Left kidney (tissue), 8 donors: ENCODE data around the gene ZER1. TPM values are rescaled to one million over a fixed set of nuclear protein-coding genes. Genes with fewer than 3 reads are reported as not detected.
"Not testable (repeated sequence)": the region's sequence is repeated elsewhere in the genome, so short reads cannot be mapped to it uniquely, and the experiment has no call there.

Experiments
- DNase-seq: peaks from one replicate; pipeline ENCODE4 v3.0.0-alpha.2; 2013
- long read RNA-seq, 8 donors: transcript quantifications; one replicate each; lab custom pipeline, GENCODE V29; 2026
- polyA plus RNA-seq: library from polyadenylated mRNA; unstranded; fragments of 120-200 nt; gene quantifications from one replicate; pipeline ENCODE4 v1.2.1, GENCODE V29; 2013; ENCODE audit not compliant: insufficient read length

Gene ZER1
- 31.3 TPM for polyA plus RNA-seq
- long read RNA-seq, donor 1, full-length matches to known transcripts = 5 of 35 reads
- long read RNA-seq, donor 1, partial matches to known transcripts = 30 of 35 reads
- long read RNA-seq, donor 1, other reads (novel, unspliced or antisense) = 0 of 35 reads
- long read RNA-seq, donor 2, full-length matches to known transcripts = 2 of 2 reads
- long read RNA-seq, donor 2, partial matches to known transcripts = 0 of 2 reads
- long read RNA-seq, donor 2, other reads (novel, unspliced or antisense) = 0 of 2 reads
- long read RNA-seq, donor 3, full-length matches to known transcripts = 1 of 17 reads
- long read RNA-seq, donor 3, partial matches to known transcripts = 16 of 17 reads
- long read RNA-seq, donor 3, other reads (novel, unspliced or antisense) = 0 of 17 reads
- long read RNA-seq, donor 4 = 0 reads
- long read RNA-seq, donor 5, full-length matches to known transcripts = 8 of 18 reads
- long read RNA-seq, donor 5, partial matches to known transcripts = 0 of 18 reads
- long read RNA-seq, donor 5, other reads (novel, unspliced or antisense) = 10 of 18 reads
- long read RNA-seq, donor 6, full-length matches to known transcripts = 5 of 5 reads
- long read RNA-seq, donor 6, partial matches to known transcripts = 0 of 5 reads
- long read RNA-seq, donor 6, other reads (novel, unspliced or antisense) = 0 of 5 reads
- long read RNA-seq, donor 7, partial matches to known transcripts = 0 of 5 reads
- long read RNA-seq, donor 7, other reads (novel, unspliced or antisense) = 5 of 5 reads
- long read RNA-seq, donor 8 = 0 reads

DNA sequence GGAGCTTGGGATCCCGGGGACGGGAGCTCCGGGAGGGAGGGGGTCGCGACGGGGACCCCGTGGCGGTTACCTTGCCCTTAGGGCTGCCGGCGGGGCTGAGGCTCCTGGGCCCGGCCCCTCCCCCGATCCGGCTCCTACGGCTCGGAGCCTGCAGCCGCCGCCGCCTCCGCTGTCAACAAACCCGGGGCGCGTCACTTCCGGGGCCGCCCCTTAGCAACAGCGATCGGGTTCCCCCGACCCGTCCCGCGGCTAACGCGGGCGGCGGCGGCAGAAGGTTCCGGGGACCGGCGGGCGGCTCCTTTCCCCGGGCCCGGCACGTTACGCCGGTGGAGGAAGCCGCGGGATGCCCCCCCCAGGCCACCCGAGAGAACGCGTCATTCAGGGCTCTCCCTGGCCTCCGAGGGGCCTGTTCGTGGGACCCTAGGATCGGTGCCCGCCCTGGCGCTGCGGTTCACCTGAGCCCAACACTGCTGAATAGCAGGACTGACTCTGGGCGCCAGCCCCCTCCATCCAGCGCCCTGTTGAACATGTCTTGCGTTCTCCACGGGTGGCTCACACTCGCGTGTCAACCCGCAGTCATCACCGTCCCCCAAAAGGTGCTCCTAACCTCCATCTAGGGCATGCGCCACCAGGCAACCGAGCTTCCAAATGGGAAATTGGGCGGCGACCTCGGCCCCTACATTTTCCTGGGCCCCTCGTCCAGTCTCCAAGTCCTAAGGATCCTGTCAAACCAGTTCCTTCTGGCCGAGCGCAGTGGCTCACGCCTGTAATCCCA, at the start of gene ZER1:
TSS of gene ZER1 (minus strand) at position 183 of the 775 bp plus-strand sequence. CDS start 16,362 bp downstream, outside the sequence.
- peak; percentile 90 for DNase-seq

DNA sequence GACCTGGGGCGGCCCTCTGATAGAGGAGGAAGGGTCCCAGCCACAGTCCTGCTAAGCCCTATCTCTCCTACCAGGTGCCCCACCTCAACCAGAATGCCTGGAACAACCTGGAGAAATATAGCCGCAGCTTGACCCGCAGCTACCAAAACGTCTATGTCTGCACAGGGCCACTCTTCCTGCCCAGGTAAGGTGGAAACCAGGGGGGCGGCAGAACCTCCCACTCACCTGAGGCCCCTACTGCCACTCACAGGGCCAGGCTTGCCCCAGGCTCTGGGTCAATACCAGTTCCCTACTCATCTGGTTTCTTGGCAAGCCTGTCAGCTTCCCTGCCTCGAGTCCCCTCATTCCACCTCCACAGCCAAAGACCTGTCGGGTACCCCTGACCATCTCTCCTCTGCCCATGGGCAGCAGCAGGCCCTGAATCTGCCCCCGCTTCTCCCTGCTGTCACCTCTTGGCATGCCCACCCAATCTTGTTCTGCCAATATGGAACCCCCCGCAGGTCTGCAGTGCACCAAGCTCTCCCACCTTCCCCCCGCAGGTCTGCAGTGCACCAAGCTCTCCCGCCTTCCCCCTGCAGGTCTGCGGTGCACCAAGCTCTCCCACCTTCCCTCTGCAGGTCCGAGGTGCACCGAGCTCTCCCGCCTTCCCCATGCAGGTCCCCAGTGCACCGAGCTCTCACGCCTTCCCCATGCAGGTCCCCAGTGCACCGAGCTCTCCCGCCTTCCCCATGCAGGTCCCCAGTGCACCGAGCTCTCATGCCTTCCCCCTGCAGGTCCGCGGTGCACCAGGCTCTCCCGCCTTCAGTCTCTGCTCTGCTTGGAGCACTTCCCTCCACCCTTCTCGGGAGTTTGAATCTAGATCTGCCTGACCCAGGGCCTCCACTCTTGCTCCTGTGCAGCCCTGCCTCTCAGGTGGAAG, 49.2 kb upstream of the ZER1 start:
- DNase-seq = no peak

DNA sequence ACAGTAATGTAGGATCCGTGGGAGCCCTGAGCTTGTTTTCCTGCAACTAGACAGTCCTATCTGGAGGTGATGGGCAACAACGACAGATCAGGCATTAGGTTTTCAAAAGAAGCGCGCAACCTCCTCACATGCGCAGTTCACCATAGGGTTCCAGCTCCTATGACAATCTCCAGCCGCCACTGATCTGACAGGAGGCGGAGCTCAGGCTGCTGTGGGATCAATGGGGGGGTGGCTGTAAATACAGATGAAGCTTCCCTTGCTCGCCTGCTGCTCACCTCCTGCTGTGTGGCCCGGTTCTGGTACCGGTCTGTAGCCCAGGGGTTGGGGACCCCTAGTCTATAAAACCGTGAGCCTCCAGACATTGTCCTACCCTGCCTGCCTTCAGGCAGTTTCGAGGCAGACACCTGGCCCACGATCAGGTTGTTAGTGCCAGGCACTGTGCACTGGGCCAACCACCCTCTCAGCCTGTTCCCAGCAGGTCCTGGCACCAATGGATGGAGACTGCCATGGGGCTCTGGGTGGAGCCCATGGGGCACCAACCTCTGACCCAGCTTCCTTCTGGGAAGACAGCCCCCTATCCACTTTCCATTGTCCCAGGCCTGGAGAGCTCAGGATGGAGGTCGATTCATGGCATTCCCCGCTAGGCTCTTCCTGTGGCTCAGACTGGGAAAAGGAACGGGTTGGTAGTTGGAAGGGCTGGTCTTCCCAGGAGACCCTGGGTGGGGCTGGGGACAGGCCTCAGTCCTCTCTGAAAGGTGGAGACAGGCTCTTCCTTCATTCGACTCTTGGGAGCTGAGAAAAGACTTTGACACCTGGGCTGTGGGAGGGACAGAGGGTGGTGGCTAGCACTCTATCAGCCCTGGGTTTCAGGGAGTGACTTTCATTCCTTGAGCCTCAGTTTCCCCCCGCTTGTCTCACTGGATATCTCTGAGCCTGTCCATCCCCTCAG, 48.3 kb upstream of the ZER1 start:
- DNase-seq = no peak

DNA sequence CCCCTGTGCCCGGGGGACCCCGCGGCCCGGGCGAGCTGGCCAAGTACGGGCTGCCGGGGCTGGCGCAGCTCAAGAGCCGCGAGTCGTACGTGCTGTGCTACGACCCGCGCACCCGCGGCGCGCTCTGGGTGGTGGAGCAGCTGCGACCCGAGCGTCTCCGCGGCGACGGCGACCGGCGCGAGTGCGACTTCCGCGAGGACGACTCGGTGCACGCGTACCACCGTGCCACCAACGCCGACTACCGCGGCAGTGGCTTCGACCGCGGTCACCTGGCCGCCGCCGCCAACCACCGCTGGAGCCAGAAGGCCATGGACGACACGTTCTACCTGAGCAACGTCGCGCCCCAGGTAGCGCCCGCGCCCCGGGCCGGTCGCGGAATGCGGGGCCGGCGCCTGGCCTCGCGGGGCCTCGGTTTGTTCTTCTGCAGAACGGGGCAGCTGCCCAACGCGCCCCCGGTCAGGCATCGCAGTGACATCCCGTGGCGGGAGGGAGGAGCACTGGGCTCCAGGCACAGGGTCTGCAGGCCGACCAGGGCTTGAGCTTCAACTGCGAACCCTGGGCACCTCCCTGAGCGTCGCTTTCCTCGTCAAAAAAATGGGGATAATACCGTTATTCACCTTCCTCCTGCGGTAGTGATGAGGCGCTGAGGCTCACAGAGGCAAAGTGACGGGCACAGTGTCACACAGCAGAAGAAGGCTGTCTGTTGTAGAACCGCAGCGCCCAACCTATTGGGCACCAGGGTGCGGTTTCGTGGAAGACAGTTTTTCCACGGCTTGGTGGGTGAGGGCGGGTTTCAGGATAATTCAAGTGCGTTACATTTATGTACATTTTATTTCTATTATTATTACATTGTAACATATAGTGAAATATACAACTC, 47.4 kb upstream of the ZER1 start:
- no peak for DNase-seq

DNA sequence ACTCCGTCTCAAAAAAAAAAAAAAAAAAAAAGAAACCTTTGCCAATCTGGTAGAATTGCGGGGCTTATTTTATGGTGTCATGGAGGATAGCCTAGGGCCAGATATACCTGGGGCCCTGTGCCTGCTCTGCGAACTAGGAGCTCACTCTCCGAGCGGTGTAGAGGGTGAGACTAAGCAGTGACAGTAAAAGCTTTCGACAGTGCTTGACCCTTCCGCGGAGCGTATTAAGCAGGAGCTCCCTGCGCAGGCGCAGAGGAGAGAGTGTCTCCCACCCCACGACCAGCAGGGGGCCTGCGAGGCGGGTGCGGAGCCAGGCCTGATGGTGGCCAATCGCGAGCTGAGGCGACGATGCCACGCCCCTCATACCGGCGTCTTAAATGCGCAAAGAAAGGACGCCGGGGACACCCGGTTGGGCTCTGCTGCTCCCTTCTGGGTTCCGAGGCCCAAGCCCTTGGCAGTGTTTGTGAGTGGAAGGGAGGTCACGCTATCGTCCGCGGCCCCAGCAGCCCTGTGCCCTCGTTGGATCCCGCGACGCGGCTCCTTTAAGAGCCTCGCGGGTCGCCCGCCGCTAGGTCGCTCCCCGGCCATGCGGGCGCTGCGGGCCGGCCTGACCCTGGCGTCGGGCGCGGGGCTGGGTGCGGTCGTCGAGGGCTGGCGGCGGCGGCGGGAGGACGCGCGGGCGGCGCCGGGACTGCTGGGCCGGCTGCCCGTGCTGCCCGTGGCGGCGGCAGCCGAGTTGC, 46.5 kb upstream of the ZER1 start, which contains the start of gene ENDOG:
TSS of gene ENDOG (plus strand) at position 402 of the 740 bp plus-strand sequence. CDS start at position 587, 185 bp downstream.
- peak; percentile 97 for DNase-seq

DNA sequence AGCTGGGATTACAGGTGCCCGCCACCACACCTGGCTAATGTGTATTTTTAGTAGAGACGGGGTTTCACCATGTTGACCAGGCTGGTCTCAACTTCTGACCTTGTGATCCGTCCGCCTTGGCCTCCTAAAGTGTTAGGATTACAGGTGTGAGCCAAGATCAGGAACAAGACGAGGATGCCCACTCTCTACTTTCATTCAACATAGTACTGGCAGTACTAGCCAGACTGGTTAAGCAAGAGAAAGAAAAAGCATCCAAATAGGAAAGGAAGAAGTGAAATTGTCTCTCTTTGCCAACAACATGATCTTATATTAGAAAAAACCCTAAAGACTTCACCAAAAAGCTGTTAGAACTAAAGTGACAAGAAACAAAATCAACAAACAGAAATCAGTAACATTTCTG, 39.1 kb upstream of the ZER1 start:
- no peak for DNase-seq

DNA sequence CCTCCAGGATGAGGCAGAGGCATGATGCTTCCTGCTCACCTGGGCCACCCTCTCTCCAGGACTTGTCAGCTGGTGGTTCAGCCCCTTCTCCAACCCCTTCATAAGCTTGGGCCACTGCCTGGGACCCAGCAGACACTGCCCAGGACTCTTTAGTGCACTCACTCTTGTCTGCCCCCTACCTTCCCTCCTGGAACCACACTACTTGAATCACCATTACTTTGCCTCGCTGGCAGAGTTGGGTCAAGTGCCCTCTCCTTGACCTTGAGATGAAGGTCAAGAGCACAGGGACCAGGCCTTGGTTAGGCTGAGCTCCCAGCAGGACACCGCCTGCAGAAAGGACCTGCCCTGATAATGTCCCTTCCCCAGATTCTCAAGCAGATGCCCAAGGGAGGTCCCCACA, 38.1 kb upstream of the ZER1 start:
- no peak for DNase-seq

DNA sequence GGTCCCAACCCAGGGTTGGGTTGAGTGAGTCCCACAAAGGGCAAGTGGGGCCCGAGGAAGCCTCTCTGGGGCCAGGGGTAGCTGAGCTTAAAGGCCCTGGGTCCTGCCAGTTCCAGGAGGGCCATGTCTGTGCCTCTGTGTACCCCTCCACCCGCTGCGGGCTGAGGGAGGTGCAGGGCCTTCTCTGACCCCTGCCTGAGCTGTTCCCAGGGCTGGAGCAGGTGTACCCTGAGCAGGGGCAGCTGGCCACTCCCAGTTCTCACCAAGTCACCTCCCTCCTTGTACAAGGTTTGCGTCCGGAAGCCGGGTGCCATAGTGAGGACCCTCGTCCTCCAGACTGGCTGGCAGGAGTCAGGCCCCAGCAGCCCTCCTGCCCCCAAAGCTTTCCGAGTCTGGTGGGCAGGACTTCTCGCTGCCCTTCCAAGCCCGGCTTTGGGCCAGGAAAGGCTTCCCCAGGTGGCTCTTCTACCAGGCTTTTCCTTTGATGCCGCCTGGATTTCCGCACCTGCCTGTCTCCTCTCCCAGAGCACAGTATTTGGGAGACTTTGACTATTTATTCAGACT, 37.4 kb upstream of the ZER1 start:
- no peak for DNase-seq

DNA sequence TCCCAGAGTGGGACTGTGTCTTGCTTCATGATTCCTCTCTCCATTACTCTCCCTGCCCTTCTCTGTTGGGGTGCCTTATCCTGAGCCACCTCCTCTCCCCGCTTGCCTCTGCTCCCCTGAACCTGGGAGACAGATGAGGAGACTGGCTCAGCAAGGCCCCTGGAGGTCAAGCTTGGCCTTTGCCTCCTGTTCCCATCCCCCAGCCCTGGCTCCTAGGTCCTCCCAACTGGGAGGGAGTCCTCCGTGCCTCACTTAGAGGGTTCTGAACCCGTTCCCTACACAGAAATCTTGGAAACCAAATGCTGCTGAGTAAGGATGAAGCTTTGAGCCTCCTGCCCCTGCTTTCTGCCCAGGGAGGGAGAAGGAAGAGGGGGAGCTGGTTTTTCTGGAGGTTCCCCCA, 36.8 kb upstream of the ZER1 start:
- no peak for DNase-seq

DNA sequence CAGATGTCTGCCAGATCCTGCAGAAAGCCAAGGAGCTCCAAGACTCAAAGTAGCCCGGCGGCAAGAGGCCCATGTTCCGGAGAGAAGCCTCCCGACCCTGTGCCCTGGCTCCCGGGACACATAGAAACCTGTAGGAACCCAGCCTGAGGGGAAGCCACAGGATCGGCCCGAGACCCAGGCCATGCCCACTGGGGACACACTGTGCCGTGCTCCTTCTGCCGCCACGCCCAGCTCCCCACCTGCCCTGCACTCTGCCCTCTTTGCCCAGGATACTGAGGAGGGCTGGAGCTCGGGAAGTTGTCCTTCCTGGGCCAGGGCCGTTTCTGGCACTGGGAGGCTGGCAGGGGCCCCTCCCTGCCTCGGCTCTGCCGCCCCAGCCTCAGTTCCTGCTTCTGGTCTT, 36.1 kb upstream of the ZER1 start:
- DNase-seq = no peak

DNA sequence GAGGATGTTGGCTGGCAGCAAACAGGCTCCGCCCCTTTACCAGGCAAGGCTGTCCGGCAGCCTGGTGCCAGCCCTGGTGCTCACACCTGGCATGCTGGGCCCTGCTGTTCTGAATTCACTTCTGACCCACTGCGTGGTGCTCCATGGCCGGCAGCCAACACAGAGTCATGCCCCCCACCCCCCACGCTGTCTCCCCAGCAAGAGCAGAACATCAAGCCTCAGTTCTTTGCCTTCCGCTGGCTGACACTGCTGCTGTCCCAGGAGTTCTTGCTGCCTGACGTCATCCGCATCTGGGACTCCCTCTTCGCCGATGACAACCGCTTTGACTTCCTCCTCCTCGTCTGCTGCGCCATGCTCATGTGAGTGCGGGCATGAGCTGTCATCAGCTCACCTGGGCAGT, 33.9 kb upstream of the ZER1 start:
- no peak for DNase-seq

DNA sequence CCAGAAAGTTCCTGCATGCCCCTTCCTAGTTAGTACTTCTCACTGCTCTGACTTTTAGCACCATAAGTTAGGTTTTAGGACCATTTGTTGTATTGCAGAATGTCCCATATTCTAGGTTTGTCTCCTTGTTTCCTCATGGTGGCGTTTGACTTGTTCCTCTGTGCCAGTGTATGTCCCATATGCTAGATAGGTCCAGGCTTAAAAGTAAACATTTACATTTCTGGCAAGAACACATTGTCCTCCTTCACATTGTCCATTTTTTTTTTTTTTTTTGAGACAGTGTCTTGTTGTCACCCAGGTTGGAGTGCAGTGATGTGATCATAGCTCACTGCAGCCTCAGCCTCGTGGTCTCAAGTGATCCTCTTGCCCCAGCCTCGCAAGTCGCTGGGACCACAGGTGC, 30.8 kb upstream of the ZER1 start:
- DNase-seq = no peak

DNA sequence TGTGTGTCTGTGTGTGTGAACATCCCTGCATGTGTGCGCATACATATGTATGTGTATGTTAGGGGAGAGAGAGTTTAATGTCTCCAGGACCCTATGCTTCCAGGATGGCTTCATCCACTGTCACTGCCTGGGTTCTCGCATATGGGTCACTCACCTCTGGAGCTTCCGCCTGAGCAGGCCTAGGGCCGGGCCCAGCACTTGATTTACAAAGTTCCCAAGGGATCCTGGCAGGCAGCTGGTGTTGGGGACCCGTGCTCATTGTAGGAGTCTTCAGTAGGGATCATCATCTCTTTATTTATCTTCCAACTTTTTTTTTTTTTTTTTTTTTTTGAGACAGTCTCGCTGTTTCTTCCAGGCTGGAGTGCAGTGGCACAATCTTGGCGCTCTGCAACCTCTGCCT, 28.3 kb upstream of the ZER1 start:
- no peak for DNase-seq

DNA sequence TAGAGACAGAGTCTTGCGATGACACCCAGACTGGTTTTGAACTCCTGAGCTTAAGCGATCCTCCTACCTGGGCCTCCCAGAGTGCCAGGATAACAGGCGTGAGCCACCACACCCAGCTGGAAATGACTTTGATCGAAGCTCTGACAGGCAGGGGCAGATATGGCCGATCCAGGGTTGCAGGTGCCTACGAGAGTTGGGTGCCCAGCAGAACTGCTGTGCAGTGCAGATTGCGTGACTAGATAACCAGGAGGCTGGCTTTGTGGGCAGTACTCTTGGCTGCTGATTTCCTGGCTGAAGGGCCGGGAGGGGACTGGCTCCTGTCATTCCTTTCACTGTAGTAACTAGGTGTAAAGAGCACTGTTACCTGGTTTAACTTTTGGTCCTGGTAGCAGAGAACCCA, 27.2 kb upstream of the ZER1 start:
- no peak for DNase-seq

DNA sequence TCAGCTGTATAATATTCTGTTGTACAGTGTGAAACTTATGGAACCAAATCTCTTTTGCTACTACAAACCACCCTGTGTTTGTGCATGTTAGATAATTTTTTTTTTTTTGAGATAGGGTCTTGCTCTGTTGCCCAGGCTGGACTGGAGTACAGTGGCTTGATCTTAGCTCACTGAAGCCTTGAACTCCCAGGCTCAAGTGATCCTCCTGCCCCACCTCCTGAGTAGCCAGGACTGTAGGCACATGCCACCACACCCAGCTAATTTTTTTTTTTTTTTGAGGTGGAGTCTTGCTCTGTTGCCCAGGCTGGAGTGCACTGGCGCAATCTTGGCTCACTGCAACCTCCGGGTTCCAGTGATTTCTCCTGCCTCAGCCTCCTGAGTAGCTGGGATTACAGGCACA, 23.2 kb upstream of the ZER1 start:
- not testable (repeated sequence) for DNase-seq

DNA sequence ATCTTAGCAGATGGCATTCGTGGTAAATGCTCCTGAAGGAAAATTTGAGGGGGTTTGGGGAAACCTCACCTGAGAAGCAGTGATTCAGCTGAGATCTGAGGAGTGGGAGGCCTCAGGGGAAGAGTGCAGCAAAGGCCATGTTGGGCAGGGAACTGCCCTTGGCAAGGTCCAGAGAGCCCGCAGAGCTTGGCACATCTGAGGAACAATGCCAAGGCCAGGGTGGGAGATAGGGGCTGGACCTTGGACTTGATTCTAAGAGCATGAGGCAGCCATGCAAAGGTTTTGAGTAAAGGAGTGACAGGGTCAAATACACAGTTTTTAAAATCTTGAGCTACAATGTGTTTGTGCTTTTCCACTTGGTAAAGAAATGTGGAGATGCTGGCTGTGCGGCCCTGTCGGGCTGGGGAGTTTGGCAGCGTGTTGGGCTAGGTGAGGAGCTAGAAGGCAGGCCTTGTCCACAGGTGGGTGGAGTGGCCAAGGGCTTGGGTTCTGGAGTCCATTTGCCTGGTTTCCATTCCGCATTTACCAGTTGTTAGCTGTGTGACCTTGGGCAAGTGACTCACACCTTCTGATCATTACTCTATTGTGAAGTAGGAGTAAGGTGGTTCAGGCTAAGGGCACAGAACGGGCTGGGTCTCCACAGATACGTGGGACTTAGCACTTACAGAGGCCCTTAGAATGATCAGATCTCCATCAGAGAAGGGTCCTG, 21.4 kb upstream of the ZER1 start:
- DNase-seq = no peak

DNA sequence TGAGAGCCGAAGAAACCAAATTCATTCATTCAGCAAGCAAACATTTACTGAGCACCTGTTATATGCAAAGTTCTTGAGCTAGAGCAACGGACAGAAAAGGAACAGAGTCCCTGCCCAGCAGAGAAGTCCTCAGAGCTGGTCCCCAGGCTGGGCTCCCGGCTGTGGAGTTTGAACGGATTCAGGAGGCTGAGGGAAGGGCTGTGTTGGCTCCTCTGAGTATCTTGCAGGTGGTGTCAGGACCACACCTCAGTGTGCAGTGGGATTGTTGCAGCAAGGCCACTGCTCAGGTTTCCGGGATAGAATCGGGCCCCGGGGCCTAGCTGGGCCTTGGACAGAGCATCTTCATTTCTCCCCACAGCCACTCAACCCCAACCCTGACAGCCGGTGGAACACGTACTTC, 20.4 kb upstream of the ZER1 start:
- no peak for DNase-seq
